MM.1S (cell line): ENCODE data around the gene JCAD.

Experiments used
- DNase-seq: peaks from one replicate; pipeline ENCODE4 v3.0.0-alpha.2; 2015
- H2AFZ ChIP-seq: fragments of 300-600 bp; sonication (generic); 2 replicates; pipeline ENCODE4 v1.6.0; 2016; ENCODE audit warnings: antibody characterized with exemption, low read length
- H3F3A ChIP-seq: fragments of 300-600 bp; sonication (generic); 2 replicates; pipeline ENCODE4 v1.6.1; 2016; ENCODE audit warnings: mild to moderate bottlenecking, antibody characterized with exemption, low read length, moderate library complexity, mixed read lengths; ENCODE audit not compliant: insufficient read depth
- H3K27ac ChIP-seq: fragments of 300-600 bp; sonication (generic); 2 replicates; pipeline ENCODE4 v1.5.1; 2016; ENCODE audit warnings: mild to moderate bottlenecking, low read length
- H3K27me3 ChIP-seq: fragments of 300-600 bp; sonication (generic); replicated peaks from 2 replicates; pipeline ENCODE4 v1.6.0; 2016; ENCODE audit warnings: low read length; ENCODE audit not compliant: insufficient read depth
- H3K36me3 ChIP-seq: fragments of 300-600 bp; sonication (generic); replicated peaks from 2 replicates; pipeline ENCODE4 v1.6.1; 2016; ENCODE audit warnings: mild to moderate bottlenecking, low read length, mixed read lengths; ENCODE audit not compliant: insufficient read depth
- H3K4me1 ChIP-seq: fragments of 300-600 bp; sonication (generic); 2 replicates; pipeline ENCODE4 v1.6.1; 2016; ENCODE audit warnings: low read length, mixed read lengths
- H3K4me2 ChIP-seq: fragments of 300-600 bp; sonication (generic); 2 replicates; pipeline ENCODE4 v1.6.0; 2016; ENCODE audit warnings: low read depth, low read length
- H3K4me3 ChIP-seq: fragments of 300-600 bp; sonication (generic); 2 replicates; pipeline ENCODE4 v1.5.1; 2016; ENCODE audit warnings: low read length, mixed read lengths
- H3K79me2 ChIP-seq: fragments of 300-600 bp; sonication (generic); 2 replicates; pipeline ENCODE4 v1.6.1; 2016; ENCODE audit warnings: mixed run types, low read length, mixed read lengths
- H3K9ac ChIP-seq: fragments of 300-600 bp; sonication (generic); 2 replicates; pipeline ENCODE4 v1.6.1; 2016; ENCODE audit warnings: low read length, mixed read lengths
- H3K9me2 ChIP-seq: fragments of 300-600 bp; sonication (generic); replicated peaks from 2 replicates; pipeline ENCODE4 v1.6.1; 2016; ENCODE audit warnings: mild to moderate bottlenecking, low read length, mixed read lengths; ENCODE audit not compliant: insufficient read depth
- H3K9me3 ChIP-seq: fragments of 300-600 bp; sonication (generic); replicated peaks from 2 replicates; pipeline ENCODE4 v1.6.1; 2016; ENCODE audit warnings: mild to moderate bottlenecking, low read length, mixed read lengths; ENCODE audit not compliant: insufficient read depth
- H4K20me1 ChIP-seq: fragments of 300-600 bp; sonication (generic); 2 replicates; pipeline ENCODE4 v1.6.1; 2016; ENCODE audit warnings: mild to moderate bottlenecking, low read length, moderate library complexity, mixed read lengths; ENCODE audit not compliant: insufficient read depth
- CTCF ChIP-seq: fragments of 300-600 bp; sonication (generic); IDR thresholded peaks from 2 replicates; pipeline ENCODE4 v1.5.1; 2016; ENCODE audit warnings: antibody characterized with exemption, low read length, mixed read lengths
- EZH2 ChIP-seq: fragments of 300-600 bp; sonication (generic); optimal IDR thresholded peaks from 2 replicates; pipeline ENCODE3; 2017; ENCODE audit warnings: low read depth, mild to moderate bottlenecking, antibody characterized with exemption, low read length, mixed read lengths
- EZH2phosphoT487 ChIP-seq: fragments of 300-600 bp; sonication (generic); IDR thresholded peaks from 2 replicates; pipeline ENCODE4 v1.6.1; 2018; ENCODE audit warnings: antibody characterized with exemption, low read length

The JCAD gene

GRCh38 chr10:30036811-30037210 is 22.6 kb downstream of the JCAD start:
- H3F3A ChIP-seq: no peaks in the 10 kb centered on the region
- H4K20me1 ChIP-seq: no peaks in the 10 kb centered on the region
- H3K9ac ChIP-seq: no peak overlapping the region
- TF ChIP-seq CTCF (no peak), EZH2phosphoT487 (no peak), EZH2 (no peak)
- H3K4me3 ChIP-seq: no peak overlapping the region
- H3K79me2 ChIP-seq: no peaks in the 10 kb centered on the region
- no peaks in the 10 kb centered on the region for H3K27me3 ChIP-seq
- H3K9me2 ChIP-seq: no peaks in the 10 kb centered on the region
- H3K36me3 ChIP-seq: no peaks in the 10 kb centered on the region
- no peaks in the 10 kb centered on the region for H3K9me3 ChIP-seq
- no peaks in the 10 kb centered on the region for H3K4me1 ChIP-seq
- H2AFZ ChIP-seq: no peak overlapping the region
- H3K4me2 ChIP-seq: no peak overlapping the region
- no peak overlapping the region for H3K27ac ChIP-seq
- DNase-seq: no peak

GRCh38 chr10:30036341-30036740 is 23.0 kb downstream of the JCAD start:
- no peaks in the 10 kb centered on the region for H3F3A ChIP-seq
- H2AFZ ChIP-seq: no peak overlapping the region
- H3K27ac ChIP-seq: no peak overlapping the region
- no peaks in the 10 kb centered on the region for H3K27me3 ChIP-seq
- no peak for DNase-seq
- H3K4me3 ChIP-seq: no peak overlapping the region
- H3K36me3 ChIP-seq: no peaks in the 10 kb centered on the region
- no peaks in the 10 kb centered on the region for H3K9me2 ChIP-seq
- no peak overlapping the region for H3K9ac ChIP-seq
- H3K79me2 ChIP-seq: no peaks in the 10 kb centered on the region
- no peak for TF ChIP-seq EZH2phosphoT487
- no peak for TF ChIP-seq EZH2
- no peak for TF ChIP-seq CTCF
- no peaks in the 10 kb centered on the region for H3K9me3 ChIP-seq
- H3K4me2 ChIP-seq: no peak overlapping the region
- H4K20me1 ChIP-seq: no peaks in the 10 kb centered on the region
- no peaks in the 10 kb centered on the region for H3K4me1 ChIP-seq

GRCh38 chr10:30034433-30035137 is 24.8 kb downstream of the JCAD start:
- DNase-seq: no peak
- no peaks in the 10 kb centered on the region for H3K4me1 ChIP-seq
- no peak overlapping the region for H3K4me3 ChIP-seq
- no peaks in the 10 kb centered on the region for H3F3A ChIP-seq
- no peaks in the 10 kb centered on the region for H3K27me3 ChIP-seq
- TF ChIP-seq CTCF: no peak
- TF ChIP-seq EZH2phosphoT487: no peak
- no peak for TF ChIP-seq EZH2
- no peaks in the 10 kb centered on the region for H3K9me3 ChIP-seq
- no peak overlapping the region for H2AFZ ChIP-seq
- H3K9ac ChIP-seq: no peak overlapping the region
- H3K36me3 ChIP-seq: no peaks in the 10 kb centered on the region
- no peaks in the 10 kb centered on the region for H4K20me1 ChIP-seq
- H3K27ac ChIP-seq: no peak overlapping the region
- no peaks in the 10 kb centered on the region for H3K9me2 ChIP-seq
- H3K4me2 ChIP-seq: no peak overlapping the region
- H3K79me2 ChIP-seq: no peaks in the 10 kb centered on the region
